SHP77 treated with DMSO at 0.1 percent for 48 hours (cell line): ENCODE data around the gene AKR7A3.

ENCODE experiments used
- DNase-seq: peaks from one replicate; lab custom pipeline; 2025; lab: John Stamatoyannopoulos, UW

The AKR7A3 gene

DNA sequence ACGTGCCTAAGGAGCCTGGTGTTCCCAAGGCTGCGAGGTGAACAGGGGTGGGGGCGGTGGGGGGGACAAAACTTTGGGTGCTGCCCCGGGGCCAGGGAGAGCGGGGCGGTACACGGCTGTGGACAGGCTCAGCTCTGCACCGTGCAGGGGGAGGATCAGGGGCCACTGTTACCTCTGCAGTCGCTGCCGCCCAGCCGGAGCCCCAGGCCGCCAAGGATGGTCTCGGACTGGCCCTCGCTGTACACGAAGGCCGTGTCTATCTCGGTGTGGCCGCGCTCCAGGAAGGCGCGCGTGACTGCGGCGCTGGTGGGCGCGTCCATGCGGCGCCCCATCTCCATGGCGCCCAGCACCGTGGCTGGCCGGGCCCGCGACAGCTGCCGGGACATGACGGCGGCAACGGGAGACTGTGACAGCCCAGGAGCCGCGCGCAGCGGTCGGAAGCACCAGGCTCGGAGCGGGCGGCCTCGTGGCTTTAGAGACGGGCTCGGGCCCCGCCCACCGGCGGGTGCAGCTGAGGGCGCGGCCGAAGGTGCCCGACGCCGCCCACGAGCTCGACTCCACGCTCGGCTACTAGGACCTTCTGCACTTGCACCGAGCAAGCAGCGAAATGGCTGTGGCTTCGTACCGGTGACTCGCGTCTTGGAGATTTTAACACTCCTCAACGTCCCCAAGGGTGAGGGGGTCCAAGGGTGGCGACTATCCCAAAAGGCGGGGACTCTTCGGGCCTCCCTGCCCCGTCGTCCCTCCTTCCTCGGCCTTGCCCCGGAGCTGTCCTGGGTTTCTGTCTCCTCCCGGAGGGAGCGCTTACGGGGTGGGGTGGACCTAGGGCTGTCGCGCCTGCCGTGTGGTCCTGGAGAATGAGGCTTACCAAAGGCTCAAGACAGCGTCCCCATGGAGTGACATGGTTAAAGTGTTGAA lies at the start of gene AKR7A3:
TSS of gene AKR7A3 (minus strand) at position 447 of the 918 bp plus-strand sequence. CDS start at position 386, 61 bp downstream.
- DNase-seq: peak; percentile 40

DNA sequence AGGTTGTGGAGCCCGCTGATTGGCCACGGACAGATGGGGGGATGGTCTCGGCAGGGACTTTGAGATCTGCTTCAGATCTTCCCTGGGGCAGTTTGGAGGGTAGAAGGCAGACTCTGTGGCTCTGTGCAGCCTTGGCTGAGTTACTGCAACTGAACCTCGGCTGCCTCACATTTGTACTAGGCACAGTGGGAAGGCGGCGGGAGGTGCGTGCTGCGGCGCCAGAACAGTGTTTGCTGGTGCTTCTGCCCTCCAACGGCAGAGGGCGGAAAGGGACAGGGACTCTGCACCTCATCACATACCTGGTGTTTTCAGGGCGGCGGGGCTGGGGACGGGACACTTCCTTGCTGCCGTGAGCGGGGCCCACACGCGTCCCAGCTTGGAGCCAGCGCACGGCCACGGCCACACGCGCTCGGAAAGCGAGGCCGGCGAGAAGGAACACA lies 49.8 kb upstream of the AKR7A3 start:
- DNase-seq: no peak

GRCh38 chr1:19337289-19337688 lies 48.7 kb upstream of the AKR7A3 start:
- DNase-seq: no peak

DNA sequence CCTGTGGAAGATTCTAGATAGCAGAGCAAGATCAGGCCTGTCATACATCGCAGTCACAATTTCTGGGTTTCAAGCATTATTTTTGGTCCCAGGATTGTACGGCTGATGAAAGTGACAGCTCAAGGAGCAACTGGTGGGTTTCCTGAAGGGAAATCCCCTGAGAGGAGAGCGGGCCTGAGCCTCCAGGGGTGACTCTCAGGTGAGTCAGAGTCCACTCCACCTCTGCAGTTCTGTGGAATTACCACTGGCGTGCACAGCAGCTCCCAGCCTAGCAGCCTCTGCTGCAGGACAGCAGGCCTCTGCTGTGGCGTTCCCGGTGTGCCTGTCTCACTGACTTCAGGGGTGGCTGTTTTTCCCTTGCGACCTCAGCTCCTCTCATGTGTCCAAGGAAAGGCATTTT lies 48.0 kb upstream of the AKR7A3 start:
- DNase-seq: no peak

- no peak for DNase-seq
Observed at GRCh38 chr1:19333587-19334354, 45.2 kb upstream of the AKR7A3 start.

GRCh38 chr1:19332832-19333231 lies 44.3 kb upstream of the AKR7A3 start:
- DNase-seq: no peak

GRCh38 chr1:19331262-19331878 lies 42.8 kb upstream of the AKR7A3 start:
- DNase-seq: no peak

- DNase-seq: no peak
Observed at GRCh38 chr1:19330449-19331135, 42.0 kb upstream of the AKR7A3 start.

DNA sequence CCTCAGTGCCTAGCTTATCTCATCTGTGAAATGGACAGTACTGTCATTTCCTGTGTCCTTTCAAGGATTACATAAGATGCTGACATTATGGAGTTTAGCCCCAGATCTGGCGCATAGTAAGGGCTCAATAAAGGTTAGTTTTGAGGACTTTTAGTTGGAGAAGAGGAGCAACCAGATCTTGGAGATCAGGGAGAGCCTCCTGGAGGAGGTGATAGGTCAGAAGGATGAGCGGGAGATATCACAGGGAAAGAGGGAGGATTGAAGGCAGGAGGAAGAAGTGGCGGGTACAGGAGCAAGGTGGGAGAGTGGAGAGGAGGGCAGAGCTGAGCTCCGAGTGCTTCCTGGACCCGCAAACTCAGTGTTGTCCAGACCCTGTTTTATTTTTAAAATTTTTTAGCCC lies 41.0 kb upstream of the AKR7A3 start:
- DNase-seq: no peak

DNA sequence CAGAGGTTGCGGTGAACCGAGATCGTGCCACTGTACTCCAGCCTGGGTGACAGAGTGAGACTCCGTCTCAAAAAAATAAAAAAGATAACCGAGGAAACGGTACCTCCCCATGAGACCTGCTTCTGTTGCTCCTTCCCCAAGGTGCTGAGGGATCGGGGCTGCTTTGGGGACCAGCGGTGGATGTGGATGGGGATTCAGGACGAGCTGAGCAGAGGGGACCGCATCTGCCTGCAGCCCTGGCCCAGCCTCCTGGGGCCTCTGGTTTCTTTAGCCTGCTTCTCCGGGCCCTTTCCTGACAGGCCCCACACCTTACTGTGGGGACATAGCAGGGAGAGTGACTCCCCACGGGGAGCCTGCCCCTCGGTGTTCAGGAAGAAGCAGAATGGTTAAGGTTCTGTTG lies 40.6 kb upstream of the AKR7A3 start:
- DNase-seq: no peak

- DNase-seq: no peak
Observed at GRCh38 chr1:19328486-19328885, 39.9 kb upstream of the AKR7A3 start.

- DNase-seq: no peak
Observed at GRCh38 chr1:19327736-19328135, 39.2 kb upstream of the AKR7A3 start.

GRCh38 chr1:19327301-19327700 lies 38.7 kb upstream of the AKR7A3 start:
- no peak for DNase-seq

DNA sequence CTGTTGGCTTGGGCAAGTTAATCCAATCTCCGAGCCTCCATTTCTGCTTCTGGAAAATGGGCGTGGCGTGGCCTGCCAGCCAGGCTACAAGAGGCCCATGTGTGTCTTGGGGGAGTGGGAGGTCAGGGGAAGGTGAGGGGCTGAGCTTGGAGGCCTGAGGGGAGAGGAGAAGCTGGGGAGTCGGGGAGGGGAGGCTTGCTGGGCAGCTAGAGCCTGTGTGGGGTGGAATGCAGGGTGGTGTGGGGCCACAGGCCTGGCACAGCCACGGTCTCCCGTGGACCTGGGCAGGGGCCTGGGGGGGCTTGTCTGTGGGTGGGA lies 38.1 kb upstream of the AKR7A3 start:
- DNase-seq: no peak

GRCh38 chr1:19325958-19326747 lies 37.6 kb upstream of the AKR7A3 start:
- DNase-seq: no peak

- no peak for DNase-seq
Observed at GRCh38 chr1:19325368-19325957, 36.9 kb upstream of the AKR7A3 start.

GRCh38 chr1:19324665-19324990 lies 36.1 kb upstream of the AKR7A3 start:
- no peak for DNase-seq

- DNase-seq: no peak
Observed at GRCh38 chr1:19323987-19324664, 35.6 kb upstream of the AKR7A3 start.

- DNase-seq: no peak
Observed at GRCh38 chr1:19322481-19322880, 33.9 kb upstream of the AKR7A3 start.

GRCh38 chr1:19321071-19321470 lies 32.5 kb upstream of the AKR7A3 start:
- DNase-seq: no peak

GRCh38 chr1:19319196-19319595 lies 30.6 kb upstream of the AKR7A3 start:
- no peak for DNase-seq
